Measurements from ENCODE around the gene SH3RF1.

SH3RF1 gene

GRCh38 chr4:169133932-169134331 lies 136.8 kb downstream of the SH3RF1 start:
- DNase-seq (ENCODE audit: low read depth), result no peak

- DNase-seq (ENCODE audit: low read depth), result no peak
Observed at GRCh38 chr4:169132561-169133305, 138.0 kb downstream of the SH3RF1 start.

GRCh38 chr4:169131556-169132208 lies 139.1 kb downstream of the SH3RF1 start:
- no peak for DNase-seq (ENCODE audit: low read depth)

- no peak for DNase-seq (ENCODE audit: low read depth)
Observed at GRCh38 chr4:169128902-169129301, 141.9 kb downstream of the SH3RF1 start.

GRCh38 chr4:169127314-169127713 lies 143.4 kb downstream of the SH3RF1 start:
- DNase-seq (ENCODE audit: low read depth), result no peak

- DNase-seq (ENCODE audit: low read depth), result no peak
Observed at GRCh38 chr4:169124661-169125060, 146.1 kb downstream of the SH3RF1 start.

- DNase-seq (ENCODE audit: low read depth), result no peak
Observed at GRCh38 chr4:169122422-169122821, 148.3 kb downstream of the SH3RF1 start.

GRCh38 chr4:169121861-169122382 lies 148.8 kb downstream of the SH3RF1 start:
- no peak for DNase-seq (ENCODE audit: low read depth)

GRCh38 chr4:169120624-169121023 lies 150.1 kb downstream of the SH3RF1 start:
- no peak for DNase-seq (ENCODE audit: low read depth)

GRCh38 chr4:169119536-169119935 lies 151.2 kb downstream of the SH3RF1 start:
- DNase-seq (ENCODE audit: low read depth), result no peak

- no peak for DNase-seq (ENCODE audit: low read depth)
Observed at GRCh38 chr4:169117591-169118081, 153.1 kb downstream of the SH3RF1 start.

GRCh38 chr4:169116270-169116901 lies 154.4 kb downstream of the SH3RF1 start:
- DNase-seq (ENCODE audit: low read depth), result no peak

- no peak for DNase-seq (ENCODE audit: low read depth)
Observed at GRCh38 chr4:169115897-169116254, 154.9 kb downstream of the SH3RF1 start.

GRCh38 chr4:169115144-169115896 lies 155.4 kb downstream of the SH3RF1 start:
- DNase-seq (ENCODE audit: low read depth), result no peak

GRCh38 chr4:169114341-169114974 lies 156.3 kb downstream of the SH3RF1 start:
- no peak for DNase-seq (ENCODE audit: low read depth)

GRCh38 chr4:169110633-169111032 lies 160.1 kb downstream of the SH3RF1 start:
- DNase-seq (ENCODE audit: low read depth), result no peak

- DNase-seq (ENCODE audit: low read depth), result no peak
Observed at GRCh38 chr4:169109035-169109675, 161.6 kb downstream of the SH3RF1 start.

GRCh38 chr4:169108303-169108702 lies 162.5 kb downstream of the SH3RF1 start:
- no peak for DNase-seq (ENCODE audit: low read depth)

- DNase-seq (ENCODE audit: low read depth), result no peak
Observed at GRCh38 chr4:169107528-169107927, 163.2 kb downstream of the SH3RF1 start.

GRCh38 chr4:169106696-169107229 lies 164.0 kb downstream of the SH3RF1 start:
- DNase-seq (ENCODE audit: low read depth), result no peak

GRCh38 chr4:169105620-169106019 lies 165.1 kb downstream of the SH3RF1 start:
- no peak for DNase-seq (ENCODE audit: low read depth)

Measured in activated T-cell treated with anti-CD3 and anti-CD28 coated beads for 24 hours (primary cell).